GM23338 (cell line): ENCODE data around the gene FCRL5. TPM values are rescaled to one million over a fixed set of nuclear protein-coding genes. Genes with fewer than 3 reads are reported as not detected.

Experiments used
- ATAC-seq: fragments of 200-7000 bp; cut with Tn5 transposase; 3 replicates; pipeline ENCODE4 v1.9.1; 2020
- DNase-seq: peaks from one replicate; pipeline ENCODE4 v3.0.0-alpha.2; 2015; ENCODE audit warnings: low spot score
- H2AFZ ChIP-seq: fragments of 200-600 bp; sonication (generic); 2 replicates; pipeline ENCODE4 v1.8.0; 2016; ENCODE audit warnings: antibody characterized with exemption, mild to moderate bottlenecking, moderate library complexity
- H3F3A ChIP-seq: fragments of 200-600 bp; sonication (generic); replicated peaks from 2 replicates; pipeline ENCODE4 v1.8.0; 2017; ENCODE audit warnings: antibody characterized with exemption, mixed run types, low read depth
- H3K27ac ChIP-seq: fragments of 200-600 bp; sonication (generic); 2 replicates; pipeline ENCODE4 v1.6.1; 2016; ENCODE audit warnings: low read depth
- H3K27me3 ChIP-seq: fragments of 200-600 bp; sonication (generic); 2 replicates; pipeline ENCODE4 v1.8.0; 2016; ENCODE audit warnings: mild to moderate bottlenecking, mixed run types, moderate library complexity; ENCODE audit not compliant: insufficient read depth
- H3K36me3 ChIP-seq: fragments of 200-600 bp; sonication (generic); 2 replicates; pipeline ENCODE4 v1.8.0; 2016; ENCODE audit warnings: mild to moderate bottlenecking; ENCODE audit not compliant: insufficient read depth
- H3K4me1 ChIP-seq: fragments of 200-600 bp; sonication (generic); 2 replicates; pipeline ENCODE4 v1.8.0; 2016; ENCODE audit warnings: mild to moderate bottlenecking, moderate library complexity; ENCODE audit not compliant: insufficient read depth
- H3K4me2 ChIP-seq: fragments of 200-600 bp; sonication (generic); 2 replicates; pipeline ENCODE4 v1.7.1; 2017; ENCODE audit warnings: mixed run types
- H3K4me3 ChIP-seq: fragments of 200-600 bp; sonication (generic); 2 replicates; pipeline ENCODE4 v1.6.1; 2016; ENCODE audit warnings: mixed run types
- H3K79me2 ChIP-seq: fragments of 200-600 bp; sonication (generic); replicated peaks from 2 replicates; pipeline ENCODE4 v1.8.0; 2017; ENCODE audit warnings: mild to moderate bottlenecking; ENCODE audit not compliant: insufficient read depth
- H3K9me2 ChIP-seq: fragments of 200-600 bp; sonication (generic); 2 replicates; pipeline ENCODE4 v1.8.0; 2017; ENCODE audit not compliant: insufficient read depth
- H4K20me1 ChIP-seq: fragments of 200-600 bp; sonication (generic); replicated peaks from 2 replicates; pipeline ENCODE4 v1.8.0; 2017; ENCODE audit warnings: mild to moderate bottlenecking; ENCODE audit not compliant: insufficient read depth
- H3K27ac Mint-ChIP-seq: 2 replicates; pipeline ENCODE4 v1.8.0; 2020; ENCODE audit warnings: inconsistent platforms, mild to moderate bottlenecking, moderate library complexity, mixed read lengths
- H3K27me3 Mint-ChIP-seq: 3 replicates; pipeline ENCODE4 v1.8.0; 2022; ENCODE audit warnings: low read depth, mild to moderate bottlenecking, moderate library complexity, mixed read lengths, inconsistent platforms; ENCODE audit not compliant: insufficient read depth, poor library complexity
- H3K36me3 Mint-ChIP-seq: 3 replicates; pipeline ENCODE4 v1.8.0; 2021; ENCODE audit warnings: low read depth, mild to moderate bottlenecking, inconsistent platforms, moderate library complexity, mixed read lengths
- H3K4me1 Mint-ChIP-seq: 3 replicates; pipeline ENCODE4 v1.8.0; 2020; ENCODE audit warnings: mild to moderate bottlenecking, inconsistent platforms, mixed read lengths
- H3K4me3 Mint-ChIP-seq: 3 replicates; pipeline ENCODE4 v1.8.0; 2021; ENCODE audit warnings: moderate library complexity, mild to moderate bottlenecking, inconsistent platforms, mixed read lengths
- H3K9me3 Mint-ChIP-seq: 3 replicates; pipeline ENCODE4 v1.8.0; 2020; ENCODE audit warnings: moderate library complexity, mild to moderate bottlenecking, inconsistent platforms, mixed read lengths
- CREB1 ChIP-seq: fragments of 250-450 bp; sonication (Bioruptor Pico); IDR thresholded peaks from 2 replicates; pipeline ENCODE4 v1.5.0; 2020; ENCODE audit warnings: low read depth, mild to moderate bottlenecking, moderate library complexity
- CTCF ChIP-seq, 2 experiments: fragments of 200-600 bp in 1 of 2; sonication (generic) in 1 of 2; conservative IDR thresholded peaks; 2 replicates each; pipeline versions ENCODE4 v1.5.1 to v1.6.1; 2016 to 2017; ENCODE audit warnings: antibody characterized with exemption in 2 of 2, low read depth in 2 of 2, mild to moderate bottlenecking in 2 of 2, moderate library complexity in 1 of 2
- EZH2 ChIP-seq: fragments of 200-600 bp; sonication (generic); IDR thresholded peaks from one replicate; pipeline ENCODE4 v1.8.0; 2017; ENCODE audit warnings: antibody characterized with exemption, mild to moderate bottlenecking, low read depth; ENCODE audit not compliant: unreplicated experiment
- JUNB ChIP-seq: IDR thresholded peaks from one replicate; pipeline ENCODE4 v1.6.1; 2016; ENCODE audit warnings: antibody characterized with exemption; ENCODE audit not compliant: unreplicated experiment
- NANOG ChIP-seq: IDR thresholded peaks from 2 replicates; pipeline ENCODE4 v1.6.1; 2016; ENCODE audit warnings: antibody characterized with exemption, borderline replicate concordance
- ZNF114 ChIP-seq: fragments of 250-450 bp; sonication (Bioruptor Pico); IDR thresholded peaks from 2 replicates; pipeline ENCODE4 v1.5.0; 2020; ENCODE audit warnings: mild to moderate bottlenecking, moderate library complexity
- ZNF331 ChIP-seq: fragments of 250-450 bp; sonication (Bioruptor Pico); IDR thresholded peaks from 2 replicates; pipeline ENCODE4 v1.5.0; 2020; ENCODE audit warnings: low read depth, mild to moderate bottlenecking, moderate library complexity
- ZNF462 ChIP-seq: fragments of 250-450 bp; sonication (Bioruptor Pico); IDR thresholded peaks from 2 replicates; pipeline ENCODE4 v1.5.0; 2020; ENCODE audit warnings: mild to moderate bottlenecking, moderate library complexity
- polyA plus RNA-seq: library from polyadenylated mRNA; unstranded; fragments of >200 nt; fragmentation: Nextera tagmentation; extraction: Ambion mirVana; gene quantifications from 2 replicates; pipeline ENCODE4 v1.2.1, GENCODE V29; 2016
- total RNA-seq: library from RNA; depleted of rRNA; stranded (reverse); fragments of >200 nt; shearing (Covaris generic); gene quantifications from 2 replicates; pipeline ENCODE4 v1.2.3, GENCODE V29; 2014
- TF ChIP-seq, protein P1 (sequence below): IDR thresholded peaks from one replicate; pipeline ENCODE4 v1.6.1; 2018; ENCODE audit warnings: antibody characterized with exemption; ENCODE audit not compliant: unreplicated experiment
- TF ChIP-seq, protein P2 (sequence below): IDR thresholded peaks from 2 replicates; pipeline ENCODE4 v1.6.1; 2016; ENCODE audit warnings: antibody characterized with exemption

FCRL5 gene
- total and polyA plus RNA-seq, 2 experiments from 2014 or later, result 0.79 to 2.8 TPM

DNA sequence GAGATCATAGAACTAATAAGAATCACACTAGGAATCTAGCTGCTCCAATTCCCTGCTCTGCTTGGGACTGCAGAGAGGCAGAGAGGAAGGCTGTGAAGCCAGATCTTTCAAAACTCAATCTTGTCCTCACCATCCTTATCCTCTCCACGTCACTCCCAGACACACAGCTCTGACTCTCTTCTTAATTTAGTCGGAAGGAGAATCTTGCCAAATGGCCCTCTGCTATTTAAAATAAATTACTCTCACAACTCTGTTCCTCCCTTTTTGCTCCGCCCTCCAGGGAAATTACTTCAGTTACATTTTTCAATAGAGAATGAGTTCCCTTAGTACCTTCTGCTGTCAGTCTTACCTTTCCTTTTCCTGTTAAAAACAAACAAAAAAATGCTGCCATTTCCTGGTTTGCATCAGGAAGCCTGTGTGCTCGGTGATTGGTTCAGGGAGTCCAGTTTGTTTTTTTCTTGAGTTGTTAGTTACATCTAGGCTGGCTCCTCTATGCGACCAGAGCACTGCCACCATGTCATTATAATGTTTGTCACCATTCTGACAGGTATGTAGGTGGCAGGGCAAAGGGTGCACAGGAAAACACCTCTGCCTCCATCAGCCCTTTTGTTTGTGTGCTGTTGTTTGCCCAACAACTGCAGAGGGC, 80.1 kb downstream of the FCRL5 start (continued):
- TF ChIP-seq, protein P1, sequence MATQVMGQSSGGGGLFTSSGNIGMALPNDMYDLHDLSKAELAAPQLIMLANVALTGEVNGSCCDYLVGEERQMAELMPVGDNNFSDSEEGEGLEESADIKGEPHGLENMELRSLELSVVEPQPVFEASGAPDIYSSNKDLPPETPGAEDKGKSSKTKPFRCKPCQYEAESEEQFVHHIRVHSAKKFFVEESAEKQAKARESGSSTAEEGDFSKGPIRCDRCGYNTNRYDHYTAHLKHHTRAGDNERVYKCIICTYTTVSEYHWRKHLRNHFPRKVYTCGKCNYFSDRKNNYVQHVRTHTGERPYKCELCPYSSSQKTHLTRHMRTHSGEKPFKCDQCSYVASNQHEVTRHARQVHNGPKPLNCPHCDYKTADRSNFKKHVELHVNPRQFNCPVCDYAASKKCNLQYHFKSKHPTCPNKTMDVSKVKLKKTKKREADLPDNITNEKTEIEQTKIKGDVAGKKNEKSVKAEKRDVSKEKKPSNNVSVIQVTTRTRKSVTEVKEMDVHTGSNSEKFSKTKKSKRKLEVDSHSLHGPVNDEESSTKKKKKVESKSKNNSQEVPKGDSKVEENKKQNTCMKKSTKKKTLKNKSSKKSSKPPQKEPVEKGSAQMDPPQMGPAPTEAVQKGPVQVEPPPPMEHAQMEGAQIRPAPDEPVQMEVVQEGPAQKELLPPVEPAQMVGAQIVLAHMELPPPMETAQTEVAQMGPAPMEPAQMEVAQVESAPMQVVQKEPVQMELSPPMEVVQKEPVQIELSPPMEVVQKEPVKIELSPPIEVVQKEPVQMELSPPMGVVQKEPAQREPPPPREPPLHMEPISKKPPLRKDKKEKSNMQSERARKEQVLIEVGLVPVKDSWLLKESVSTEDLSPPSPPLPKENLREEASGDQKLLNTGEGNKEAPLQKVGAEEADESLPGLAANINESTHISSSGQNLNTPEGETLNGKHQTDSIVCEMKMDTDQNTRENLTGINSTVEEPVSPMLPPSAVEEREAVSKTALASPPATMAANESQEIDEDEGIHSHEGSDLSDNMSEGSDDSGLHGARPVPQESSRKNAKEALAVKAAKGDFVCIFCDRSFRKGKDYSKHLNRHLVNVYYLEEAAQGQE, result no peak
- no peak for TF ChIP-seq ZNF331 (CRISPR knock-in tag)
- no peak for TF ChIP-seq ZNF114 (CRISPR knock-in tag)
- TF ChIP-seq JUNB, result no peak
- no peak for TF ChIP-seq CREB1
- TF ChIP-seq, protein P2, sequence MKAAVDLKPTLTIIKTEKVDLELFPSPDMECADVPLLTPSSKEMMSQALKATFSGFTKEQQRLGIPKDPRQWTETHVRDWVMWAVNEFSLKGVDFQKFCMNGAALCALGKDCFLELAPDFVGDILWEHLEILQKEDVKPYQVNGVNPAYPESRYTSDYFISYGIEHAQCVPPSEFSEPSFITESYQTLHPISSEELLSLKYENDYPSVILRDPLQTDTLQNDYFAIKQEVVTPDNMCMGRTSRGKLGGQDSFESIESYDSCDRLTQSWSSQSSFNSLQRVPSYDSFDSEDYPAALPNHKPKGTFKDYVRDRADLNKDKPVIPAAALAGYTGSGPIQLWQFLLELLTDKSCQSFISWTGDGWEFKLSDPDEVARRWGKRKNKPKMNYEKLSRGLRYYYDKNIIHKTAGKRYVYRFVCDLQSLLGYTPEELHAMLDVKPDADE, result no peak

GRCh38 chr1:157471531-157471930, 80.8 kb downstream of the FCRL5 start:
- Mint-ChIP-seq H3K27me3 (peaks cover 9% of the 10 kb centered on the region), H3K4me3 (no peak overlapping the region), H3K27ac (no peak overlapping the region), H3K36me3 (no peaks in the 10 kb centered on the region; the same call in 2 of the 3 replicates), H3K4me1 (peaks cover 24% of the 10 kb centered on the region), H3K9me3 (peaks cover 10% of the 10 kb centered on the region; the same call in 2 of the 3 replicates)
- DNase-seq (no peak), ATAC-seq (no peak)
- H3K27ac ChIP-seq, result no peak overlapping the region
- peaks cover 36% of the 10 kb centered on the region for H3K4me1 ChIP-seq
- H3K9me2 ChIP-seq, result no peaks in the 10 kb centered on the region
- H4K20me1 ChIP-seq, result no peaks in the 10 kb centered on the region
- H2AFZ ChIP-seq, result peak overlapping the region; percentile 97
- no peaks in the 10 kb centered on the region for H3K36me3 ChIP-seq
- peak overlapping the region; percentile 59; the same call in 1 of the 2 replicates for H3K4me2 ChIP-seq
- no peaks in the 10 kb centered on the region for H3F3A ChIP-seq
- H3K79me2 ChIP-seq, result no peaks in the 10 kb centered on the region
- no peaks in the 10 kb centered on the region; the same call in 1 of the 2 replicates for H3K27me3 ChIP-seq
- no peak overlapping the region for H3K4me3 ChIP-seq
- TF ChIP-seq CTCF (conservative IDR thresholded peaks at IDR 0.05; ENCODE audit: low read depth in 2 of 2) (no peak), NANOG (no peak), JUNB (no peak), ZNF462 (CRISPR knock-in tag) (no peak), ZNF114 (CRISPR knock-in tag) (no peak), EZH2 (no peak)
- TF ChIP-seq, protein P2, result no peak
